ENCODE measurements around the gene PDE11A. TPM values are rescaled to one million over a fixed set of nuclear protein-coding genes. Genes with fewer than 3 reads are reported as not detected.

PDE11A gene
- total and polyA plus RNA-seq, 2 of the 8 experiments (the other 6 are each of a cell fraction or from before 2014, with no cell fraction given), result 0.19 to 0.23 TPM

DNA sequence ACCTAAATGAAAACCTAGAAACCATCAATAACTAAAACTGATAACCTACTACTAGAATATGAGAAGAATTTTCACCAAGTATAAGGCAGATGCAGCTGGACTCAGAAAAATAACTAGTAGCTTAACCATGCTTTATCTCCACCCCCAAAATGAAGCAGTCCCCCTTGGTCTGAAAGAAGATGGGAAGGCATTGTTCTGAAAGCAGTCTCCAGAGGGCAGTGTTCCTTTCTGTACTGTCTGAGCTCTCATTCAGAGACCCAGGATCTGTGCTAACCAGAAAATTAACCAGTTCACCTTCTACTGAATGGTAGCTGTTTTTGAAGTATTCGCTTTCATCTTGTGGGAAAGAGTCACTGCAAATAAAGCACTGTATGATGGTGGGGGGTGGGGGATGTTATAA, 273.0 kb downstream of the PDE11A start:
- POLR2A ChIA-PET (ENCODE audit: partially characterized antibody), result no interaction called here
- H3K9ac ChIP-seq (replicated peaks in 1 of 4; ENCODE audit: extremely low read depth in 1 of 4, low read depth in 3 of 4, low read length in 3 of 4), result no peak overlapping the region
- no peak overlapping the region for H2BK12ac ChIP-seq (ENCODE audit: low read depth, low read length)
- FAIRE-seq (peak; percentile 89), DNase-seq (ENCODE audit: low read depth in 1 of 2, low spot score in 2 of 2) (peak in 1 of 2 experiments; percentile 2)
- no peak overlapping the region for H3K56ac ChIP-seq (replicated peaks; ENCODE audit: insufficient read length, low read depth, low read length)
- H3K27me3 ChIP-seq (replicated peaks in 1 of 4; ENCODE audit: control insufficient read depth in 3 of 4, extremely low read depth in 1 of 4, insufficient read depth in 3 of 4, low read length in 3 of 4), result no peaks in the 10 kb centered on the region
- H3K9me3 ChIP-seq (ENCODE audit: insufficient read depth in 2 of 2, low read depth in 1 of 2, low read length in 1 of 2), result no peaks in the 10 kb centered on the region
- 64% methylated on average over 1 of the region's 1 CpG; no CpG with 5 or more reads in 1 of the 2 experiments for WGBS, 2 experiments (ENCODE audit: extremely low coverage in 1 of 2, insufficient coverage in 1 of 2, insufficient read length in 1 of 2, insufficient replicate concordance in 2 of 2, low coverage in 1 of 2, low lambda C conversion rate in 2 of 2, missing lambda C conversion rate in 1 of 2)
- peaks cover 0 to 5% (median 3%) of the 10 kb centered on the region in 4 experiments; a peak in 2 of 7 replicates for H3K4me1 ChIP-seq (replicated peaks in 1 of 4; ENCODE audit: control insufficient read depth in 3 of 4, insufficient read depth in 4 of 4, low read length in 3 of 4)
- no peak overlapping the region for H3K4ac ChIP-seq (replicated peaks; ENCODE audit: insufficient read length, low read depth, low read length)
- H3K79me1 ChIP-seq (ENCODE audit: low read depth, low read length), result no peaks in the 10 kb centered on the region
- CTCF ChIA-PET (ENCODE audit: partially characterized antibody), result interaction anchor here (0.6 to 2.2 kb wide), 17 partner anchors 9 to 742 kb away, joined by 3 to 11 read pairs (median 4); no protein-coding TSS in a partner anchor
- H2BK120ac ChIP-seq (replicated peaks; ENCODE audit: low read depth, low read length), result no peak overlapping the region
- no peak overlapping the region for H3K23ac ChIP-seq (ENCODE audit: insufficient read length)
- no peaks in the 10 kb centered on the region for H4K20me1 ChIP-seq (replicated peaks in 1 of 2; ENCODE audit: control insufficient read depth in 1 of 2, insufficient read depth in 2 of 2, low read length in 2 of 2)
- no peak overlapping the region for H3K4me2 ChIP-seq (ENCODE audit: insufficient read depth in 1 of 2, low read depth in 2 of 2, low read length in 2 of 2)
- H2AK5ac ChIP-seq (ENCODE audit: low read depth, low read length), result no peak overlapping the region
- H2AFZ ChIP-seq (ENCODE audit: low read length), result no peak overlapping the region
- no peak overlapping the region for H2BK5ac ChIP-seq (ENCODE audit: low read depth, low read length)
- no peak overlapping the region for H2BK15ac ChIP-seq (ENCODE audit: low read length)
- no peaks in the 10 kb centered on the region for H3K36me3 ChIP-seq (ENCODE audit: control insufficient read depth in 2 of 4, insufficient read depth in 4 of 4, low read length in 3 of 4)
- no peak overlapping the region for H3K4me3 ChIP-seq (ENCODE audit: extremely low read depth in 1 of 4, insufficient read depth in 2 of 4, low read depth in 3 of 4, low read length in 4 of 4)
- H3K23me2 ChIP-seq (ENCODE audit: low read depth, low read length), result no peaks in the 10 kb centered on the region
- H3K18ac ChIP-seq (ENCODE audit: extremely low read depth, low read length), result no peak overlapping the region
- H3K79me2 ChIP-seq (ENCODE audit: control insufficient read depth in 1 of 2, insufficient read depth in 2 of 2, low read length in 2 of 2), result no peaks in the 10 kb centered on the region
- no peak overlapping the region for H3K14ac ChIP-seq (ENCODE audit: insufficient read length)
- no peak overlapping the region for H3K27ac ChIP-seq (ENCODE audit: low read depth, low read length)
- H4K91ac ChIP-seq (replicated peaks; ENCODE audit: insufficient read length, low read length), result no peak overlapping the region
- H4K8ac ChIP-seq (ENCODE audit: extremely low read depth, insufficient read depth, low read length), result no peak overlapping the region
- no peak overlapping the region for H2BK20ac ChIP-seq (ENCODE audit: low read length)
- no peak overlapping the region for H4K5ac ChIP-seq (ENCODE audit: insufficient read length, low read depth, low read length)
- TF ChIP-seq EZH2 (IDR thresholded peaks at IDR 0.05; ENCODE audit: low read depth, low read length, severe bottlenecking) (no peak), YY1 (IDR thresholded peaks at IDR 0.05; ENCODE audit: low read depth, low read length) (0 out of 2 replicates have a peak, but pooled peaks have one; percentile 13), MAFK (IDR thresholded peaks at IDR 0.05; ENCODE audit: low read depth, low read length) (no peak), SIRT6 (IDR thresholded peaks at IDR 0.05; ENCODE audit: low read length) (no peak), TAF7 (optimal IDR thresholded peaks at IDR 0.05; ENCODE audit: borderline replicate concordance, low read depth, low read length) (no peak), ATF3 (IDR thresholded peaks at IDR 0.05; ENCODE audit: insufficient read depth, low read depth, low read length) (no peak), CEBPB (IDR thresholded peaks at IDR 0.05; ENCODE audit: low read depth, low read length) (no peak), SRF (IDR thresholded peaks at IDR 0.05; ENCODE audit: low read depth, low read length) (no peak), PHF8 (conservative IDR thresholded peaks at IDR 0.05; ENCODE audit: low read depth, low read length) (no peak), POLR2A (IDR thresholded peaks at IDR 0.05; ENCODE audit: control extremely low read depth in 1 of 2, low read depth in 2 of 2, low read length in 2 of 2) (no peak), RNF2 (IDR thresholded peaks at IDR 0.05; ENCODE audit: borderline replicate concordance, low read depth, low read length, missing control alignments, poor library complexity, severe bottlenecking) (no peak), CBX8 (IDR thresholded peaks at IDR 0.05; ENCODE audit: borderline replicate concordance, low read depth, low read length) (no peak), JUND (IDR thresholded peaks at IDR 0.05; ENCODE audit: low read length) (no peak), RAD21 (IDR thresholded peaks at IDR 0.05 in 1 of 2, conservative IDR thresholded peaks at IDR 0.05 in 1 of 2; ENCODE audit: low read depth in 2 of 2, low read length in 2 of 2) (peak; percentile 58 to 66)

Measured in H1 (cell line).